A549 treated with Hydrocortisone at 1 μM for 4 hours (cell line): ENCODE results near the gene WDR37. TPM values are rescaled to one million over a fixed set of nuclear protein-coding genes. Genes with fewer than 3 reads are reported as not detected.

ENCODE experiments used
- total RNA-seq: library from RNA; stranded (reverse); fragments of 200-300 nt; extraction: Qiagen RNA extraction; gene quantifications from 5 replicates; pipeline ENCODE4 v1.2.3, GENCODE V29; 2022

Gene WDR37
- total RNA-seq = 7.9 to 9.1 TPM (median 8.4 TPM) in 5 replicates

GRCh38 chr10:1056326-1057105, at the start of gene WDR37:
TSS of gene WDR37 (plus strand) at chr10:1056385. CDS start at chr10:1072156, 15,771 bp downstream.

GRCh38 chr10:1025683-1026082, 30.5 kb upstream of the WDR37 start, which contains the start of gene IDI2:
TSS of gene IDI2 (minus strand) at chr10:1025859. CDS start at chr10:1024723, 1,136 bp downstream.

GRCh38 chr10:1048732-1049424, 7.3 kb upstream of the WDR37 start, which contains the start of gene IDI1:
TSS of gene IDI1 (minus strand) at chr10:1049119. CDS start at chr10:1049003, 116 bp downstream.

Other genes with a start within 250 kb of the WDR37 start
- 31.9 to 47.1 TPM (median 38.5 TPM) in 5 replicates for gene LARP4B, start 124.7 kb upstream of the WDR37 start, total RNA-seq
- 97.8 to 115 TPM (median 106 TPM) in 5 replicates for gene GTPBP4, start 68.0 kb upstream of the WDR37 start, total RNA-seq
- 0.06 TPM in 1 of 5 replicates, not detected in the others for gene IDI2, start 30.5 kb upstream of the WDR37 start, total RNA-seq
- gene IDI1, start 7.3 kb upstream of the WDR37 start, total RNA-seq = 32.1 to 39.7 TPM (median 35.1 TPM) in 5 replicates